ENCODE results near the gene MOB1B.

Gene MOB1B

DNA sequence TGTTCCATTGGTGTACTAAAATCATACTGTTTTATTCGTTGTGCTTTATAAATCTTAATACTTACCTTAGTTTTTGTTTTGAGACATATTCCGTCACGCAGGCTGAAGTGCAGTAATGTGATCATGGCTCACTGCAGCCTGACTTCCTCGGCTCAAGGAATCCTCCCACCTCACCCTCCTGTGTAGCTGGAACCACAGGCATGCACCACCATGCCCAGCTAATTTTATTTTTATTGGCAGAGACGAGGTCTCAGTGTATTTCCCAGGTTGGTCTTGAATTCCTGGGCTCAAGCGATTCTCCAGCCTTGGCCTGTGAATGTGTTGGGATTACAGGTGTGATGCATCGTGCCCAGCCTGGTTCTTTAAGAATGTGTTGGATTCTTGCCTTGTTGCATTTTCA is 66.9 kb downstream of the MOB1B start:
- H3K36me3 ChIP-seq (replicated peaks), result peaks cover 7% of the 10 kb centered on the region
- DNase-seq, result no peak
- TF ChIP-seq, protein P1, sequence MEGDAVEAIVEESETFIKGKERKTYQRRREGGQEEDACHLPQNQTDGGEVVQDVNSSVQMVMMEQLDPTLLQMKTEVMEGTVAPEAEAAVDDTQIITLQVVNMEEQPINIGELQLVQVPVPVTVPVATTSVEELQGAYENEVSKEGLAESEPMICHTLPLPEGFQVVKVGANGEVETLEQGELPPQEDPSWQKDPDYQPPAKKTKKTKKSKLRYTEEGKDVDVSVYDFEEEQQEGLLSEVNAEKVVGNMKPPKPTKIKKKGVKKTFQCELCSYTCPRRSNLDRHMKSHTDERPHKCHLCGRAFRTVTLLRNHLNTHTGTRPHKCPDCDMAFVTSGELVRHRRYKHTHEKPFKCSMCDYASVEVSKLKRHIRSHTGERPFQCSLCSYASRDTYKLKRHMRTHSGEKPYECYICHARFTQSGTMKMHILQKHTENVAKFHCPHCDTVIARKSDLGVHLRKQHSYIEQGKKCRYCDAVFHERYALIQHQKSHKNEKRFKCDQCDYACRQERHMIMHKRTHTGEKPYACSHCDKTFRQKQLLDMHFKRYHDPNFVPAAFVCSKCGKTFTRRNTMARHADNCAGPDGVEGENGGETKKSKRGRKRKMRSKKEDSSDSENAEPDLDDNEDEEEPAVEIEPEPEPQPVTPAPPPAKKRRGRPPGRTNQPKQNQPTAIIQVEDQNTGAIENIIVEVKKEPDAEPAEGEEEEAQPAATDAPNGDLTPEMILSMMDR (IDR thresholded peaks at IDR 0.05; ENCODE audit: low read depth, low read length, missing control alignments), result no peak
- in situ Hi-C loops (cut with HindIII; ENCODE audit: low pct_ligation_motif_present, low sequenced_read_pairs), result no loop called here
- H3K4me3 ChIP-seq (ENCODE audit: low read depth, low read length), result no peak overlapping the region
- H3K27me3 ChIP-seq (replicated peaks), result no peaks in the 10 kb centered on the region
- no peak overlapping the region for H3K27ac ChIP-seq

DNA sequence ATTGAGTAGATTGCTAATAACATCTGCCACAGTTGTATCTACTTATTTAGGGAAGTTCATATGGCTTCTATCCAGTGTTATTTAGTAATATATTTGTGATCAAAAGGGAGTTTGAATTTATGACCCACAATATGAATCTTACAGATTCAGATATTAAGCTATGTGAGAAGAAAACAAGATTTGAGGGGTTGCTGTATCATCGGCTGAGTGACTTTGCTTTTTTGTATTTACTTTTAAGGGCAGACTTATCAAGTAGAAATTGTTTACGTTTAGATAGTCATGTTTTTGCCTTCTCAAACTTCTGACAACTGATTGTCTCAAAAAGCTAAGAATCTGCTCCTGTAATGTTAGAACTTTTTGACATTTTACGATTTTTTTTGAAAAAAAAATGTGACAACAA is 74.1 kb downstream of the MOB1B start:
- no peak overlapping the region for H3K4me3 ChIP-seq (ENCODE audit: low read depth, low read length)
- TF ChIP-seq, protein P1 (IDR thresholded peaks at IDR 0.05; ENCODE audit: low read depth, low read length, missing control alignments), result no peak
- no peak overlapping the region for H3K27ac ChIP-seq
- in situ Hi-C loops (cut with HindIII; ENCODE audit: low pct_ligation_motif_present, low sequenced_read_pairs), result no loop called here
- no peak for DNase-seq
- no peaks in the 10 kb centered on the region for H3K27me3 ChIP-seq (replicated peaks)
- H3K36me3 ChIP-seq (replicated peaks), result peaks cover 8% of the 10 kb centered on the region

DNA sequence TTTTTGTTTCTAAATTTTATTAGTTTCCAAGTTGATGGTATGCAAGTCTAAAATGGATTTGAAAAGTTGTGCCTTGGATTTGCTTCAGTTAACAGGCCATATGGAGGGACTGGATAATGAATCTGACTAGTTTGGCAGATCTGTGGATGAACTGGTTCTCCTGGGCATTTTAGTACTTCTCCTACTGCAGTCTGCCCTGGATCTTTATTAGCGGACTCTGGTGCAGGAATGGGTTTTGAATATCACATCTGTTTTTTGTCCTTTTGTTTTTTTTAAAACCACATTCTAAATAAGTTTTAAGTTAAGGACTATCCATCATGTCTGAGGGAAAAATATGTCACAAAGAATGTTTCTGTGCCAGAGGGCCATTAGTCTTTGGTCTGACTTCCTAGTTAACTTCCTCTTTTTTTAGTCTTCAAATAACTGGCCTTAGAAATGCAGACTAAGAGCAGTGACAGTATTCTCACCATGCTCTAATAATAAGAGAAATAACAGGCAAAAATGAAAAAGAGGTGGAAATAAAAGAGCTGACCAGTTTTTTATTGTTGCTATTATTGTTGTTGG is 77.4 kb downstream of the MOB1B start:
- TF ChIP-seq, protein P1 (IDR thresholded peaks at IDR 0.05; ENCODE audit: low read depth, low read length, missing control alignments), result no peak
- Histone ChIP-seq H3K4me3 (ENCODE audit: low read depth, low read length) (no peak overlapping the region), H3K36me3 (replicated peaks) (peaks cover 8% of the 10 kb centered on the region), H3K27me3 (replicated peaks) (no peaks in the 10 kb centered on the region), H3K27ac (no peak overlapping the region)
- in situ Hi-C loops (cut with HindIII; ENCODE audit: low pct_ligation_motif_present, low sequenced_read_pairs), result no loop called here
- no peak for DNase-seq

DNA sequence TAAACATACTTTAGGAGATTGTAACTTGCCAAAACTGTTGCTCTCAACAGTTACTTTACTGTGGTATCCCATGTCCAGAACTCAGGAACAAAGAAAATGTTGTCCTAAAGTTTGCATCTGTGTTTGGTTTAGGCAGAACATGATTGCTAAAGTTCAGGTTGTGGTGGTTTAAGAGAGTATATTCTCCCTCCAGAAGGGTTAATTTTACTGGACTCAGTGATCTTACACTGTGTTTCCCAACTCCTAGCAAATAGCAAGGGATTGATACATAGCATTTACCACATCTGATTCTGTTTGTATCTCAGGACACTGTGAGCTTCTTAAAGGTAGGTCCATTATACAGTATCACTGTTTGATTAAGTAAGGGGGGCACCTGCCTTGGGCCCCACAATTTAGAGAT is 78.0 kb downstream of the MOB1B start:
- in situ Hi-C loops (cut with HindIII; ENCODE audit: low pct_ligation_motif_present, low sequenced_read_pairs), result no loop called here
- TF ChIP-seq, protein P1 (IDR thresholded peaks at IDR 0.05; ENCODE audit: low read depth, low read length, missing control alignments), result no peak

DNA sequence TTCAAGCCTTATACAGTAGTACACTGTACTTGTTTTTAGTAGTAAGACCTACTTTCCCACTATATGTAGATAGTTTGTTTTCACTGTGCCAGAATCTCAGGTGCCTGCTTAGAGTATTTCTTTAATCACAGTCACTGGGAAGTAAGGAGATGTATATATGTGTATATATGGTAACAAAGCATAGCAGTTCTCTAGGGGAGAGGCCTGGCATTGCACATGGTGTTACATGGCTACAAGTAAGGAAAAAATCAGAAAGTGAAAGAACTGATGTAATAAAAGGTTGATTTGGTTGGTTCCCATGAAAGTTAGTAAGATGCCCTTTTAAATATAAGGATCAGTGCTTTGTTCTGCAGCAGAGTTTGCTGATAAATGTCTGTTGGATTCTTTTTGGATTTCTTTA is 81.9 kb downstream of the MOB1B start:
- DNase-seq, result no peak
- Histone ChIP-seq H3K4me3 (ENCODE audit: low read depth, low read length) (no peak overlapping the region), H3K36me3 (replicated peaks) (peaks cover 3% of the 10 kb centered on the region), H3K27ac (no peak overlapping the region), H3K27me3 (replicated peaks) (no peaks in the 10 kb centered on the region)
- TF ChIP-seq, protein P1 (IDR thresholded peaks at IDR 0.05; ENCODE audit: low read depth, low read length, missing control alignments), result no peak
- in situ Hi-C loops (cut with HindIII; ENCODE audit: low pct_ligation_motif_present, low sequenced_read_pairs), result no loop called here

More for the DNA sequence above, 78.0 kb downstream of the MOB1B start:
- Histone ChIP-seq H3K27ac (no peak overlapping the region), H3K27me3 (replicated peaks) (no peaks in the 10 kb centered on the region), H3K36me3 (replicated peaks) (peaks cover 8% of the 10 kb centered on the region), H3K4me3 (ENCODE audit: low read depth, low read length) (no peak overlapping the region)
- DNase-seq, result no peak

DNA sequence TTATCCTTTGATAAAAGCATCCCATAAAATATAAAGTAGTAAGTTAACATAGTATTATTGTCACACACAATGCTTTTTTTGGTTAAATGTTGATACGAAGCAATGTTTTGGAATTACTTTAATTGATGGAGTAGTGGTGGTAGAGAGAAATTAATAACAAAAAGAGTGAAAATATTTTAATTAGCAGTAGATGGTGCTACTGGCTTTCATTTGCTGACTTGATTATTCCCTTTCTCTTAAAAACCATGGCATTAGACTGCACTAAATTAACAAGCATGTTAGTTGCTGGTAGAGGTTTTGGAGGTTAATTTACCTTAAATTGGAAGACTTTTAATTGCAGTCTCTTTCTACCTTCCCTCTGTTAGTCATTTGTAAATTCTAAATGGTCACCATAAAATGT is 82.4 kb downstream of the MOB1B start:
- Histone ChIP-seq H3K36me3 (replicated peaks) (peaks cover 3% of the 10 kb centered on the region), H3K27me3 (replicated peaks) (no peaks in the 10 kb centered on the region), H3K27ac (no peak overlapping the region), H3K4me3 (ENCODE audit: low read depth, low read length) (no peak overlapping the region)
- TF ChIP-seq, protein P1 (IDR thresholded peaks at IDR 0.05; ENCODE audit: low read depth, low read length, missing control alignments), result no peak
- DNase-seq, result no peak
- in situ Hi-C loops (cut with HindIII; ENCODE audit: low pct_ligation_motif_present, low sequenced_read_pairs), result no loop called here
